Osteocyte (in vitro differentiated cells): ENCODE data around the gene ARL6IP6. TPM values are rescaled to one million over a fixed set of nuclear protein-coding genes. Genes with fewer than 3 reads are reported as not detected.

Experiments
- DNase-seq: peaks from one replicate; pipeline ENCODE4 v3.0.0; 2021; ENCODE audit warnings: mixed read lengths; ENCODE audit not compliant: unreplicated experiment; ENCODE audit errors: extremely low spot score
- H3K27ac Mint-ChIP-seq: one replicate; pipeline ENCODE4 v1.8.0; 2021; ENCODE audit warnings: mild to moderate bottlenecking, mixed read lengths; ENCODE audit not compliant: unreplicated experiment
- H3K27me3 Mint-ChIP-seq: one replicate; pipeline ENCODE4 v1.8.0; 2021; ENCODE audit warnings: mixed read lengths; ENCODE audit not compliant: unreplicated experiment
- H3K36me3 Mint-ChIP-seq: one replicate; pipeline ENCODE4 v1.8.0; 2021; ENCODE audit warnings: mixed read lengths; ENCODE audit not compliant: unreplicated experiment
- H3K4me1 Mint-ChIP-seq: one replicate; pipeline ENCODE4 v1.8.0; 2021; ENCODE audit warnings: mixed read lengths; ENCODE audit not compliant: unreplicated experiment
- H3K4me3 Mint-ChIP-seq: one replicate; pipeline ENCODE4 v1.8.0; 2021; ENCODE audit warnings: mild to moderate bottlenecking, moderate library complexity, mixed read lengths; ENCODE audit not compliant: unreplicated experiment
- H3K9me3 Mint-ChIP-seq: one replicate; pipeline ENCODE4 v1.8.0; 2021; ENCODE audit warnings: mixed read lengths; ENCODE audit not compliant: unreplicated experiment
- CTCF ChIP-seq: fragments of 200-600 bp; sonication (generic); IDR thresholded peaks from 2 replicates; pipeline ENCODE4 v1.5.0; 2021; ENCODE audit warnings: antibody characterized with exemption, mild to moderate bottlenecking, moderate library complexity
- long read RNA-seq: library from polyadenylated mRNA; unstranded; transcript quantifications from one replicate; pipeline ENCODE4 v2.0.0, GENCODE V29; 2021
- total RNA-seq: library from RNA; stranded (reverse); gene quantifications from 2 replicates; pipeline ENCODE4 v1.2.1, GENCODE V29; 2021

The ARL6IP6 gene
- 13.9 and 17.0 TPM in 2 replicates for total RNA-seq
- long read RNA-seq, transcript ARL6IP6-205 (4 exons, 1,308 nt), result minor isoform, 5 of 154 reads
- long read RNA-seq, transcript ARL6IP6-201 (4 exons, 2,805 nt), result major isoform, 130 of 154 reads
- long read RNA-seq, partial matches to known transcripts, result 1 of 154 reads
- long read RNA-seq, other reads (novel, unspliced or antisense), result 14 of 154 reads

DNA sequence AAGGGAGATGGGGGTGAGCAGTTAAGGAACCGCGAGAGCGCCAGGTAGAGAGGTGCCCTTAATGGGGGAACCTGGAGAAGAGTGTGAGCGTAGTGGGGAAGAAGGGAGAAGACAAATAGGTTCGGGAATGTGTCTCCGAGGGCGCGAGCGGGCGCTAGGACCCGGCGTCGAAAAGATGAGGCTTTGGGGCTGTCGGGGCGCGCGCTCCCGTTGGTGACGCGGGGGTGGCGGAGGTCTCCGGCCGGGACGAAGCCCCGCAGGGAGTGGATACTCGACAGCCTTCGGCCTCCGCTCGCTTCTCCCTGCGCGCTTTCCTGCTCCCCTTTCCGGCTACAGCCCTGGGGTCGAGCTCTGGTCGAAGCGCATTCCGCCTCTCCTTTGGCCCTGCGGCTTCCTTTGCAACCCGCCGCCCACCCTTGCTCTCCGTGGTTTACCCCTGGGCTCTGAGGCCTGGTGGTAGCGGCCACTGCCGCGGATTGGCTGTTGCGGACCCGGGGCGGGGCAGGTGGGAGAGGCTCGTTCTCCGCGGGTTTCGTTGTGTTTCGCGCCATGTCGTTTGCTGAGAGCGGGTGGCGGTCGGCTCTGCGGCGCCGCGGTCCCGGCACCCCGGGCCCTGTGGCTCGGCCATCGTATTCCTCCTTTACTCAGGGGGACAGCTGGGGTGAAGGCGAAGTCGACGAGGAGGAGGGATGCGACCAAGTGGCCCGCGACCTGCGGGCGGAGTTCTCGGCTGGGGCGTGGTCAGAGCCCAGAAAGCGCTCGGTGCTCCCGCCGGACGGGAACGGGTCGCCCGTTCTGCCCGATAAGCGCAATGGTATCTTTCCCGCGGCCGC, at the start of gene ARL6IP6:
TSS of gene ARL6IP6 (plus strand) at position 545 of the 833 bp plus-strand sequence. CDS start at position 550, 5 bp downstream.
- Mint-ChIP-seq H3K27ac (peak within 1 kb of the TSS; percentile 100), H3K4me1 (peaks cover 55% of the 10 kb centered on the region), H3K4me3 (peak within 1 kb of the TSS; percentile 100), H3K27me3 (no peaks in the 10 kb centered on the region), H3K36me3 (peaks cover 18% of the 10 kb centered on the region), H3K9me3 (no peaks in the 10 kb centered on the region)
- DNase-seq, result peak; percentile 97
- no peak for TF ChIP-seq CTCF

DNA sequence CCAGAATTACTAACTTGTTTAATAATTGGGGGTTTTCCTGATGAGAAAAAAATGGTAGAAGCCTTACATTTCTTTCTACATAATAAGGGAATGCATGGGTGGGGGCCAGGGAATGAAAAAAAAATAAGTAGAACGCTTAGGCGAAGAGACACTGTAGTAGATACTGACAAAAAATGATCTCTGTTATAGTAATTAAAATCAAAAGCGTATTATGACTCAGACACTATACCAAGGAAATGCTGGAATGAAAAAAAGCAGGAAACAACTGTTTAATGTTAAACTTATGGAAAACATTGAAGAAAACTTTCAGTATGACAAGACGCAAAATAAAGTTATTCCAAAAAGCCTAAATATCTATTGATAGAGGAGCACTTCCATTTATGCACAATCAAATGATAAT, 44.1 kb upstream of the ARL6IP6 start:
- TF ChIP-seq CTCF, result no peak
- no peaks in the 10 kb centered on the region for H3K9me3 Mint-ChIP-seq
- peaks cover 41% of the 10 kb centered on the region for H3K36me3 Mint-ChIP-seq
- no peak overlapping the region for H3K4me3 Mint-ChIP-seq
- H3K4me1 Mint-ChIP-seq, result no peaks in the 10 kb centered on the region
- H3K27me3 Mint-ChIP-seq, result no peaks in the 10 kb centered on the region
- DNase-seq, result no peak
- no peak overlapping the region for H3K27ac Mint-ChIP-seq

- no peak for TF ChIP-seq CTCF
- DNase-seq, result no peak
- Mint-ChIP-seq H3K4me3 (no peak overlapping the region), H3K27ac (no peak overlapping the region), H3K27me3 (no peaks in the 10 kb centered on the region), H3K4me1 (peaks cover under 1% of the 10 kb centered on the region), H3K36me3 (peaks cover 51% of the 10 kb centered on the region), H3K9me3 (no peaks in the 10 kb centered on the region)
Measured at GRCh38 chr2:152676461-152676860, 42.0 kb upstream of the ARL6IP6 start.

GRCh38 chr2:152678808-152679207, 39.6 kb upstream of the ARL6IP6 start:
- Mint-ChIP-seq H3K27ac (no peak overlapping the region), H3K27me3 (no peaks in the 10 kb centered on the region), H3K36me3 (peaks cover 48% of the 10 kb centered on the region), H3K4me1 (peaks cover 11% of the 10 kb centered on the region), H3K4me3 (no peak overlapping the region), H3K9me3 (no peaks in the 10 kb centered on the region)
- no peak for DNase-seq
- no peak for TF ChIP-seq CTCF

DNA sequence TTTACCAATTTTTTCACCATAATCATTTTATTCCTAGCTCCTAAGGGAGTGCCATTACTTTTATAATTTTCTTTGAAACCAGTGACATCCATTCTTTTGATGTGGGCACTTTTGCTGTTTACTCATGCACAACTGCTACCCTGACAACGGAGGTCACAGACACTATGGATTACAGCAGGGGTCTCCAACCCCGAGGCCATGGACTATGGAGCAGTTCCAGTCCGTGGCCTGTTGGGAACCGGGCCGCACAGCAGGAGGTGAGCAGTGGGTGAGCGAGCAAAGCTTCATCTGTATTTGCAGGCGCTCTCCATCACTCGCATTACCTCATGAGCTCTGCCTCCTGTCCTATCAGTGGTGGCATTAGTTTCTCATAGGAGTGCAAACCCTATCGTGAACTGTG, 35.8 kb upstream of the ARL6IP6 start:
- TF ChIP-seq CTCF, result no peak
- no peaks in the 10 kb centered on the region for H3K9me3 Mint-ChIP-seq
- H3K4me3 Mint-ChIP-seq, result no peak overlapping the region
- H3K4me1 Mint-ChIP-seq, result peaks cover 21% of the 10 kb centered on the region
- peaks cover 34% of the 10 kb centered on the region for H3K36me3 Mint-ChIP-seq
- no peak for DNase-seq
- H3K27ac Mint-ChIP-seq, result no peak overlapping the region
- no peaks in the 10 kb centered on the region for H3K27me3 Mint-ChIP-seq
